HEK293 (cell line): Measurements from ENCODE around the gene PYHIN1.

ENCODE experiments used
- ZBTB20 ChIP-seq: fragments of 450-650 bp; formaldehyde crosslinking; IDR thresholded peaks from 2 replicates; pipeline ENCODE4 v1.5.1; 2016; ENCODE audit warnings: missing biosample characterization, missing genetic modification characterization
- ZFP69B ChIP-seq: fragments of 450-650 bp; formaldehyde crosslinking; IDR thresholded peaks from 2 replicates; pipeline ENCODE4 v1.5.1; 2016; ENCODE audit warnings: missing biosample characterization, missing genetic modification characterization
- ZNF23 ChIP-seq: fragments of 450-650 bp; formaldehyde crosslinking; IDR thresholded peaks from 2 replicates; pipeline ENCODE4 v1.5.1; 2016; ENCODE audit warnings: missing biosample characterization, missing genetic modification characterization, borderline replicate concordance
- ZNF274 ChIP-seq, 2 experiments: fragments of 200-500 bp in 1 of 2; fragments of 450-650 bp in 1 of 2; sonication (Bioruptor generic) in 1 of 2; formaldehyde crosslinking in 1 of 2; IDR thresholded peaks; 2 replicates each; pipeline versions ENCODE4 v1.5.1 to v1.6.1; 2014 to 2016; ENCODE audit warnings: borderline replicate concordance in 1 of 2, inconsistent platforms in 1 of 2, low read length in 1 of 2, missing biosample characterization in 1 of 2, missing genetic modification characterization in 1 of 2
- ZNF521 ChIP-seq: fragments of 450-650 bp; formaldehyde crosslinking; IDR thresholded peaks from 2 replicates; pipeline ENCODE4 v1.5.1; 2017; ENCODE audit warnings: missing biosample characterization, mild to moderate bottlenecking, missing genetic modification characterization
- TF ChIP-seq, protein P1 (sequence below): fragments of 450-650 bp; formaldehyde crosslinking; IDR thresholded peaks from 2 replicates; pipeline ENCODE4 v1.5.1; 2016; ENCODE audit warnings: missing biosample characterization, missing genetic modification characterization
- TF ChIP-seq, protein P2 (sequence below): fragments of 450-650 bp; formaldehyde crosslinking; IDR thresholded peaks from 2 replicates; pipeline ENCODE4 v1.5.1; 2016; ENCODE audit warnings: missing biosample characterization, missing genetic modification characterization
- TF ChIP-seq, protein P3 (sequence below): fragments of 450-650 bp; formaldehyde crosslinking; conservative IDR thresholded peaks from 2 replicates; pipeline ENCODE4 v1.5.1; 2016; ENCODE audit warnings: low read depth, missing biosample characterization, missing genetic modification characterization

DNA sequence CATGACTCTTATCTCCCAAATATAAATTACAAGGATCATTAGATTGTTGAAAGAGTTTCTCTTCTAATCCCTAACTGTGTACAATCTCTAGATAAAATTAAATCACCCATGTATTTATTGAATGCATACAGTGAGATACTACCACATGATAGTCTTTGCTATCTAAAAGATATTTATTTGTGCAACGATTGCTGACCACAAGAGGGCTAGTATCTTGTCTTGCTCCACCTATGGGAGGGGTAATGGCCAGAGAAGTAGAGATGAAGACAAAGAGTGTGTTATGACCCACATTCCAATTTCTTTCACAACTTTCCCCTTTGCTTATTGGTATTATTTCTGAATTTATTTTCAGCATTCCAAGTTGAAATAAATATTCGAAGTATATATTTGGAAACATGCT, 13.7 kb downstream of the PYHIN1 start:
- TF ChIP-seq, protein P1, sequence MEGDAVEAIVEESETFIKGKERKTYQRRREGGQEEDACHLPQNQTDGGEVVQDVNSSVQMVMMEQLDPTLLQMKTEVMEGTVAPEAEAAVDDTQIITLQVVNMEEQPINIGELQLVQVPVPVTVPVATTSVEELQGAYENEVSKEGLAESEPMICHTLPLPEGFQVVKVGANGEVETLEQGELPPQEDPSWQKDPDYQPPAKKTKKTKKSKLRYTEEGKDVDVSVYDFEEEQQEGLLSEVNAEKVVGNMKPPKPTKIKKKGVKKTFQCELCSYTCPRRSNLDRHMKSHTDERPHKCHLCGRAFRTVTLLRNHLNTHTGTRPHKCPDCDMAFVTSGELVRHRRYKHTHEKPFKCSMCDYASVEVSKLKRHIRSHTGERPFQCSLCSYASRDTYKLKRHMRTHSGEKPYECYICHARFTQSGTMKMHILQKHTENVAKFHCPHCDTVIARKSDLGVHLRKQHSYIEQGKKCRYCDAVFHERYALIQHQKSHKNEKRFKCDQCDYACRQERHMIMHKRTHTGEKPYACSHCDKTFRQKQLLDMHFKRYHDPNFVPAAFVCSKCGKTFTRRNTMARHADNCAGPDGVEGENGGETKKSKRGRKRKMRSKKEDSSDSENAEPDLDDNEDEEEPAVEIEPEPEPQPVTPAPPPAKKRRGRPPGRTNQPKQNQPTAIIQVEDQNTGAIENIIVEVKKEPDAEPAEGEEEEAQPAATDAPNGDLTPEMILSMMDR = no peak
- TF ChIP-seq, protein P2, sequence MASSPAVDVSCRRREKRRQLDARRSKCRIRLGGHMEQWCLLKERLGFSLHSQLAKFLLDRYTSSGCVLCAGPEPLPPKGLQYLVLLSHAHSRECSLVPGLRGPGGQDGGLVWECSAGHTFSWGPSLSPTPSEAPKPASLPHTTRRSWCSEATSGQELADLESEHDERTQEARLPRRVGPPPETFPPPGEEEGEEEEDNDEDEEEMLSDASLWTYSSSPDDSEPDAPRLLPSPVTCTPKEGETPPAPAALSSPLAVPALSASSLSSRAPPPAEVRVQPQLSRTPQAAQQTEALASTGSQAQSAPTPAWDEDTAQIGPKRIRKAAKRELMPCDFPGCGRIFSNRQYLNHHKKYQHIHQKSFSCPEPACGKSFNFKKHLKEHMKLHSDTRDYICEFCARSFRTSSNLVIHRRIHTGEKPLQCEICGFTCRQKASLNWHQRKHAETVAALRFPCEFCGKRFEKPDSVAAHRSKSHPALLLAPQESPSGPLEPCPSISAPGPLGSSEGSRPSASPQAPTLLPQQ = no peak
- TF ChIP-seq ZFP69B (tag by site-specific recombination) (no peak), ZNF23 (tag by site-specific recombination) (no peak), ZBTB20 (tag by site-specific recombination) (no peak), ZNF521 (tag by site-specific recombination) (no peak), ZNF274 (IDR thresholded peaks at IDR 0.05; ENCODE audit: low read length) (no peak), ZNF274 (tag by site-specific recombination; IDR thresholded peaks at IDR 0.05; ENCODE audit: borderline replicate concordance) (no peak)
- TF ChIP-seq, protein P3, sequence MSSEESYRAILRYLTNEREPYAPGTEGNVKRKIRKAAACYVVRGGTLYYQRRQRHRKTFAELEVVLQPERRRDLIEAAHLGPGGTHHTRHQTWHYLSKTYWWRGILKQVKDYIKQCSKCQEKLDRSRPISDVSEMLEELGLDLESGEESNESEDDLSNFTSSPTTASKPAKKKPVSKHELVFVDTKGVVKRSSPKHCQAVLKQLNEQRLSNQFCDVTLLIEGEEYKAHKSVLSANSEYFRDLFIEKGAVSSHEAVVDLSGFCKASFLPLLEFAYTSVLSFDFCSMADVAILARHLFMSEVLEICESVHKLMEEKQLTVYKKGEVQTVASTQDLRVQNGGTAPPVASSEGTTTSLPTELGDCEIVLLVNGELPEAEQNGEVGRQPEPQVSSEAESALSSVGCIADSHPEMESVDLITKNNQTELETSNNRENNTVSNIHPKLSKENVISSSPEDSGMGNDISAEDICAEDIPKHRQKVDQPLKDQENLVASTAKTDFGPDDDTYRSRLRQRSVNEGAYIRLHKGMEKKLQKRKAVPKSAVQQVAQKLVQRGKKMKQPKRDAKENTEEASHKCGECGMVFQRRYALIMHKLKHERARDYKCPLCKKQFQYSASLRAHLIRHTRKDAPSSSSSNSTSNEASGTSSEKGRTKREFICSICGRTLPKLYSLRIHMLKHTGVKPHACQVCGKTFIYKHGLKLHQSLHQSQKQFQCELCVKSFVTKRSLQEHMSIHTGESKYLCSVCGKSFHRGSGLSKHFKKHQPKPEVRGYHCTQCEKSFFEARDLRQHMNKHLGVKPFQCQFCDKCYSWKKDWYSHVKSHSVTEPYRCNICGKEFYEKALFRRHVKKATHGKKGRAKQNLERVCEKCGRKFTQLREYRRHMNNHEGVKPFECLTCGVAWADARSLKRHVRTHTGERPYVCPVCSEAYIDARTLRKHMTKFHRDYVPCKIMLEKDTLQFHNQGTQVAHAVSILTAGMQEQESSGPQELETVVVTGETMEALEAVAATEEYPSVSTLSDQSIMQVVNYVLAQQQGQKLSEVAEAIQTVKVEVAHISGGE (tag by site-specific recombination) = no peak
